ENCODE results near the gene ZNF500. TPM values are rescaled to one million over a fixed set of nuclear protein-coding genes. Genes with fewer than 3 reads are reported as not detected.
A peak's percentile ranks its signal among the peaks of the same experiment; 100 is the strongest.

The ZNF500 gene
- total RNA-seq, 1 experiment from 2014 or later = 18.3 TPM

DNA sequence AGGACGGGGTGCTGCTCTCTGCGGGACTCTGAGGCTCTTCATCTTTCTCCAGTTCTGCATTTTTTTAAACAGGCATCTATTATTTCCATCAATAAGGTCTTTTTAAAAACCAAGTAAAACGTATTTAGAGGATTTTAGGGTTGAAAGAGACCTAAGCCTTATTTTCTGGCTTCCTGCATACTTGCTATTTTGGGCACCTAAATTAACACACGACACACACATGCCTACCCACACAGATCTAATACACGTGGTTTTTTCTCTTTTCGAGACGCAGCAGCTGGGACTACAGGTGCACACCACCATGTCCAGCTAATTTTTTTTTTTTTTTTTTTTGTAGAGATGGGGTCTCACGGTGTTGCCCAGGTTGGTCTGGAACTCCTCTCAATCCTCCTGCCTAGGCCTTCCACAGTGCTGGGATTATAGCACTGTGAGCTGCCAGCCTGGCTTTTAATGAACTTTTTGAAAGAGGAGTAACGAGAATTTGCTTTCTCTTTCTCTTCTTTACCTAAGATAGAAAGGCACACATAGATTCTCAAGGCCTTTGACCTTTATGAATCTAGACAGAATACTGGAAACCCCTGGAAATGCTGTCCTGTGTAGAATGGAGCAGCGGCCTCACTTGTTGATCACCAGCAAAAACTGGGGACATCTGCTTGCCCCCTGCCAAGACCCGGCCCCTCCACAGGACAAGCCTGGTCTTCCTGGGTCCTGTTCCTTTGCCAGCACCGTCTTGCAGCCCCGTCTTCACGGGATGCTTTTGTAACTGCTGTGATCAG is 18.9 kb downstream of the ZNF500 start:
- H4K20me1 ChIP-seq (ENCODE audit: control insufficient read depth, insufficient read depth, insufficient read length) = no peaks in the 10 kb centered on the region
- DNase-seq = no peak
- Mint-ChIP-seq H3K27me3 (ENCODE audit: low read depth) (no peaks in the 10 kb centered on the region; the same call in 1 of the 2 replicates), H3K9me3 (no peaks in the 10 kb centered on the region), H3K36me3 (ENCODE audit: insufficient read depth in 1 of 3, low read depth in 3 of 3) (peaks cover 3 to 18% (median 17%) of the 10 kb centered on the region in 3 experiments; a peak in 6 of 7 replicates), H3K4me3 (no peak overlapping the region), H3K4me1 (peaks cover 10 to 21% of the 10 kb centered on the region in 2 experiments), H3K27ac (peak overlapping the region in 2 of 3 experiments; percentile 84 to 88; a peak in 3 of 7 replicates)
- H3K79me2 ChIP-seq (ENCODE audit: insufficient read depth, low read length) = no peaks in the 10 kb centered on the region
- no peak overlapping the region for H3K14ac ChIP-seq (ENCODE audit: insufficient read depth, low read length)
- no CpG with 5 or more reads among the region's 14 CpGs for WGBS (ENCODE audit: extremely low coverage, insufficient read length, low lambda C conversion rate)
- H2BK12ac ChIP-seq (ENCODE audit: insufficient read length, low read depth, low read length) = no peak overlapping the region
- no peak overlapping the region for H3K27ac ChIP-seq (ENCODE audit: insufficient read length, low read depth, low read length)
- H2AFZ ChIP-seq (ENCODE audit: low read length) = no peak overlapping the region
- no peak overlapping the region for H2BK120ac ChIP-seq (ENCODE audit: low read depth, low read length, poor library complexity, severe bottlenecking)
- H4K5ac ChIP-seq (ENCODE audit: insufficient read length, low read depth, low read length) = no peak overlapping the region
- H3T11ph ChIP-seq (ENCODE audit: low read length) = no peak overlapping the region
- no peak overlapping the region for H2BK15ac ChIP-seq (ENCODE audit: low read depth, low read length)
- no peak overlapping the region for H3K56ac ChIP-seq (ENCODE audit: insufficient read length, low read depth, low read length)
- H3K9me3 ChIP-seq (ENCODE audit: control insufficient read depth, low read depth, low read length) = no peaks in the 10 kb centered on the region
- no peaks in the 10 kb centered on the region for H3K23me2 ChIP-seq (ENCODE audit: insufficient read length, low read depth, low read length, poor library complexity, severe bottlenecking)
- H3K79me1 ChIP-seq (ENCODE audit: insufficient read depth, low read depth, low read length, poor library complexity, severe bottlenecking) = no peaks in the 10 kb centered on the region
- no peaks in the 10 kb centered on the region for H3K27me3 ChIP-seq (ENCODE audit: insufficient read depth, low read length)
- no peak overlapping the region for H3K4me2 ChIP-seq (ENCODE audit: insufficient read depth, insufficient read length, low read length)
- no peak overlapping the region for H2BK5ac ChIP-seq (ENCODE audit: insufficient read length, low read length)
- no peak overlapping the region for H4K8ac ChIP-seq (replicated peaks; ENCODE audit: insufficient read length, low read depth, low read length)
- no peak overlapping the region for H3K9ac ChIP-seq (ENCODE audit: extremely low read depth, insufficient read length, low read length)
- H3K4me1 ChIP-seq (ENCODE audit: insufficient read depth, low read length) = no peaks in the 10 kb centered on the region
- no peak overlapping the region for H4K91ac ChIP-seq (ENCODE audit: insufficient read length, low read depth, low read length)
- TF ChIP-seq, protein P1, sequence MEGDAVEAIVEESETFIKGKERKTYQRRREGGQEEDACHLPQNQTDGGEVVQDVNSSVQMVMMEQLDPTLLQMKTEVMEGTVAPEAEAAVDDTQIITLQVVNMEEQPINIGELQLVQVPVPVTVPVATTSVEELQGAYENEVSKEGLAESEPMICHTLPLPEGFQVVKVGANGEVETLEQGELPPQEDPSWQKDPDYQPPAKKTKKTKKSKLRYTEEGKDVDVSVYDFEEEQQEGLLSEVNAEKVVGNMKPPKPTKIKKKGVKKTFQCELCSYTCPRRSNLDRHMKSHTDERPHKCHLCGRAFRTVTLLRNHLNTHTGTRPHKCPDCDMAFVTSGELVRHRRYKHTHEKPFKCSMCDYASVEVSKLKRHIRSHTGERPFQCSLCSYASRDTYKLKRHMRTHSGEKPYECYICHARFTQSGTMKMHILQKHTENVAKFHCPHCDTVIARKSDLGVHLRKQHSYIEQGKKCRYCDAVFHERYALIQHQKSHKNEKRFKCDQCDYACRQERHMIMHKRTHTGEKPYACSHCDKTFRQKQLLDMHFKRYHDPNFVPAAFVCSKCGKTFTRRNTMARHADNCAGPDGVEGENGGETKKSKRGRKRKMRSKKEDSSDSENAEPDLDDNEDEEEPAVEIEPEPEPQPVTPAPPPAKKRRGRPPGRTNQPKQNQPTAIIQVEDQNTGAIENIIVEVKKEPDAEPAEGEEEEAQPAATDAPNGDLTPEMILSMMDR (conservative IDR thresholded peaks at IDR 0.05) = no peak
- no peak overlapping the region for H3K4ac ChIP-seq (ENCODE audit: low read depth, low read length)
- H3K23ac ChIP-seq (ENCODE audit: insufficient read length, low read depth, low read length) = no peak overlapping the region
- H2AK5ac ChIP-seq (ENCODE audit: insufficient read length, low read length) = no peak overlapping the region
- no peak overlapping the region for H2BK20ac ChIP-seq (ENCODE audit: low read depth, low read length, poor library complexity, severe bottlenecking)
- H3K18ac ChIP-seq (ENCODE audit: insufficient read length, low read depth, low read length) = no peak overlapping the region

All from H9 (cell line).